Left forelimb (tissue), 1 donor: ENCODE results near the gene DFFA.
"Not testable (repeated sequence)": the region's sequence is repeated elsewhere in the genome, so short reads cannot be mapped to it uniquely, and the experiment has no call there.

Experiments
- DNase-seq: peaks from one replicate; pipeline ENCODE4 v3.0.0-alpha.2; 2018; ENCODE audit warnings: low spot score

DFFA gene

DNA sequence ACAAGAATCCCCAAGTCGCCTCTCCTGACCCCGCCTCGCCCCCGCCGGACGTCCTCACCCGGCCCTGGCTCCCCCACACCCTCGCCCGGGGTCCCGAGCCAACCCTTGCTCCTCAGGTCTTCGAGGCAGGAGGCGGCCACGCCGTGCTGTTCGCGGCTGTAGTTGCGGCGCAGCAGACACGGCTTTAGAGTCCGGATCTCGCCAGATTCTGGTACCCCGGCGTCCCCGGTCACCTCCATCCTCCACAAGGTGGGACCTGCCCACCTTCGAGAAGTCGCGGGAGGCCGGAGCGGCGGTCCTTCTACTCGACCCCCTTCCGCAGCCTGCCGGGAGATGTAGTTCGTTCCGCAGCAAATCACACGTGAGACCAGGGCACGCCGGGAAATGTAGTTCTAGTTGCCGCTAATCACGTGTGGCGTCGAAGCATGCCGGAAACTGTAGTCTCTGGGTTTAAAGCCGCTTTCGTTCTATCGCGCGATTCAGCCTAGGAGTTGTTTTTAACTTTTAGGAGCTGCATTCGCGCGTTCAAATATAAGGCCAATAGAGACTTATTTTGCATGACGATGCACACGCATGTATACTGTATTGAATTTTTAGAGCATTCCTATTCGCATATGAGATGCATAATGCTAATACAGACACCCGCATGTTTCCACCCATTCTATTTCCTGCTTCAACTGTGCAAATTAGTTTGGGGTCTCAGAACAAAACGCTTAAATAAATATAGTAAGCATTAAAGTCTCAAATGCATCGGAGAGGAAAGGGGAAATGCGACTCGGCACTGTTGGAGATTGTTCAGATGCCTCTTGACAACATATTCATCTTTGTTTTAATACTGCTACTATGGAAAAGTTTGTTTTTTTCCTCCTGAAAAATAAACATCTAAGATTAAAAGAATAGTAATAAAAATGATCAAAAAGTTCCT is at the start of gene DFFA:
TSS of gene DFFA (minus strand) at position 310 of the 925 bp plus-strand sequence. CDS start at position 239, 71 bp downstream.
- DNase-seq = peak; percentile 96

DNA sequence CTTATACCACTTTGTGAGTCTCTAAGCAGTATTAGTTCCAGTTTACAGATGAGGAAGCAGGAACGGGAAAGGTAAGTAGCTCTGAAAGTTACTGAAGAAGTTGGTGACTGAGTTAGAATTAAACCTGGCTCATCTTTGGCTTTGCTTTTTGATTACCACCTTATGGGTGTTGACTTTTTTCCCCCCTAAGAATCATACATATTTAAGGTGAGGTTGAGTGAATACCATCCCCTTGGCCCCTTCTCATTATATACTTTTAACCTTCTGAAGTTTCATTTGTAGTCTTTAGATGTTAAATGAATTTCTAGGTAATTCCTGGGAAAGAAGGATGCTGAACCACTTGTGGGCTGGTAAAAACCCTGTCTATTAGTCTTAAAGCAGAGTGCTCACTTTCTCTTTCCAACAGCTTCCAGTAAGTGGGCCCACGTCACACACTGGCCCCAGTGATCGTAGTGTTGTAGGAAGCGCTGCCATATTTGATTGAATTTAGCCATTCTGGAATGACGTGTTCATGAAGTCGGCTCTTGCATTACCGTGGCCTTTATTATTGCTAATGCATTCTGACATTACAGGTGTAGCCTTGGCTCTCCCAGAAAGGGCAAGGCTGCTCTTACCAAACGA is 49.3 kb upstream of the DFFA start:
- DNase-seq = no peak

DNA sequence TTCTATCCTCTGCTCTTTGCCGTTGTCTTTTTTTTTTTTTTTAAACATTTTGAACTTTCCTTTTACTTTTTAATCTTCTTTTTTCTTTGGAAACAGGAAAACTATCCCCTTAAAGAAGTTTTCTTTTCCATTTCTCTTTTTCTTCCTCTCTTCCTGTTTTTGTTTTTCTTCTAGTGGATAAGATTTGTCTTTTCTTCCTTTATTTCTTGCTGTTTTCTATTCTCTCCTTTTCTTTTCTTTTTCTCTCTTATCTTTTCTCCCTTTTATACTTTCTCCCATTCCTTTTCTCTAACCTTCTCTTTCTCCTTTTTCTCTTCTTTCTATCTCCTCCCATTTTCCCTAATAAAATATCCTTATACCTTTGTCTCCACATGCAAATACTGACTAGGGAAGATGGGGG is 48.6 kb upstream of the DFFA start:
- no peak for DNase-seq

DNA sequence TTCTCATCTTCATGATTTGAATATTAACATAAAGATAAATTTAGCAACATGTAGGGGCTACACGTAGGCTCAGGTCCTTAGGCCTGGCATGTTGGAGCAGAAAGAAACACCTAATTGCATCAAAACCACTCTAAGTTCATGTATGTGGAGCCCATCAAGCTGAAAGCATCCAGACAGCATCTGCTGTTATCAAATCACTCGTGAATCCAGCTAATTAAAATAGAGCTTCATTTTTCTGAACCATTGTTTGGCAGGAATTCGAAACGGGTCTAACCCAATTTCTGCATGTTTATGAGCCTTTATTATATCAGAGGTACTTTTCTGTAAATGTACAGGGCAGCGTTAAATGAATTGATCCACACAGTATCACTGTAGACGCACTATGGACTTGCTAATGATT is 48.2 kb upstream of the DFFA start:
- DNase-seq = no peak

- DNase-seq = no peak
Observed at GRCh38 chr1:10519016-10519417, 46.7 kb upstream of the DFFA start.

DNA sequence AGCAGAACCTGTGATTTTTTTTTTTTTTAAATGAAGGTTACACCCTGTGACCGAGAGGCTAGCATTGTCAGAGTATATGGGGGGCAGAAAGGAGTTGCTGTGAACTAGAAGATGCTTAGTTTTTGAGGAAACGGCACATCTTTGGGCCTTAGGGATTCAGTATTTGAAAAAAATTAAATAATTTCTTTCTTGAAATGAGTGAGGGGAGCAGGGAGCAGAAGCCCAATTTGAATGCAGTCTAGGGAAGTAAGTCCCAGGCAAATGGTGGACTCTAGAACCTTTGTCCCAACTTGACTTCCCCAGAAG is 45.3 kb upstream of the DFFA start:
- no peak for DNase-seq

- DNase-seq = peak; percentile 40
Observed at GRCh38 chr1:10516925-10517676, 44.8 kb upstream of the DFFA start.

DNA sequence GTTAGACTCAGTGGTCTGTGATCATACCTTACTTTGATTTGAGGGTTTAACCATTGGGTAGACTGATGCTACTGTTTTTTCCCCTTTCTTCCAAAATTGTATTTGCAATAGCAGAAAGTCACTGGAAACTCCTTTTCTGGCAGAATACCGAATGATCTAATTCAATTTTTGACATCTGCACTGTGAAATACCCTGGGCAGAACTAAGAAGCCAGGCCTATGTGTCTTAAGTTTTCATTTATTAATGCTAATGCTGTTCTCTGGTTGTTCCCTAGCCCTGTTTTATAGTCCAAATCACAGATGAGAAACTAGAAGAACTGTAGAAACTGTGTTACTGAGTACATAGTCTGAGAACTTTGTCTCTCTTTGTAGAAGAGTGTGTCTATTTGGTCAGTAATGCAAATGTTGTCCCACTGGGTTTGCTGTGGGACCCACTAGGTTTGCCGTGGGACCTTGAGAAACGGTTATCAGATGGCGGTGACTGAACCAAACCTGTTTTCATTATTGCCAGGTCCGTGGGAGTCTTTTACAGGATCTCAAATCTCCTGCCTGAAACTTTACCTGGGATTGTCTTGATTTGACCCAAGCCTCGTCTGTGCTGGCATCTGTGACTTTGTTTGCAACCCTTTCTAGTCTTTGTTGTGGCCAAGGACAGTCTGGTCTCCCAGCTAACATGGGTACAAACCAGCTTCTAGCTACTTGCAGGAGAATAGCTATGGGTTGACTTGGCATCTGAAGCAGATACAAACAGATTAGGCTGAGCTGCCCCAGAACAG is 43.8 kb upstream of the DFFA start:
- DNase-seq = no peak

DNA sequence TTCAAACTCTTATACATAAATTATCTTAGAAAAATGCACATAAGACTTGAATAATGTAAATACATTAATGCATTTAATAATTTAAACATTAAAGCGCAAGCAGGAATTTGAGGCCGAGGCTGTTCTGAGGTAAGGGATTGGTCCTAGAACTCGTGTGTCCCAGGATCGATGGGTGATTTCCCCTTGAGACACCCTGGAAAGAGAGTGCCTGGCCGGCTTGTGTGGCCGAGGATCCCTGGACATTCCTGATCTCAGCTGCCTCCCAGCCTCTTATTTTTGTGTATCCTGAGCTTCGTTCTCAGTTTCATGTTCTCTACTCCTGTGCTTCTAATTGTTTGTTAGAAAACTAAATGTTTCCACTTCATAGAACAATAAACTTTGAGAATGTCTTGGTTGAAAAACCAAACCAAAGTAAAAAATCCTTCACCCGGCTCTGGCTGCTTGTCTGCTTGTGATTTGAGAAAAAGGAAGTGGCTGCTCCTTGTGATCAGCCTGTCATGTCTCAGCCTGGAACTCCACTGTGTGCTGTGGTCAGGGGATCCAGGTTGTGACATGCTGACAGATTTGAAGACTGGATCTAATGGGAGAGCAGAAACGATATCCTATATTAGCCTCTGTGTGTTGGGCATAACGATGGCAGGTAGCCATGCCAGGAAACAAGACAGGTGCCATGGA is 43.1 kb upstream of the DFFA start:
- DNase-seq = no peak

- no peak for DNase-seq
Observed at GRCh38 chr1:10514490-10515235, 42.3 kb upstream of the DFFA start.

- no peak for DNase-seq
Observed at GRCh38 chr1:10513199-10513598, 40.9 kb upstream of the DFFA start.

DNA sequence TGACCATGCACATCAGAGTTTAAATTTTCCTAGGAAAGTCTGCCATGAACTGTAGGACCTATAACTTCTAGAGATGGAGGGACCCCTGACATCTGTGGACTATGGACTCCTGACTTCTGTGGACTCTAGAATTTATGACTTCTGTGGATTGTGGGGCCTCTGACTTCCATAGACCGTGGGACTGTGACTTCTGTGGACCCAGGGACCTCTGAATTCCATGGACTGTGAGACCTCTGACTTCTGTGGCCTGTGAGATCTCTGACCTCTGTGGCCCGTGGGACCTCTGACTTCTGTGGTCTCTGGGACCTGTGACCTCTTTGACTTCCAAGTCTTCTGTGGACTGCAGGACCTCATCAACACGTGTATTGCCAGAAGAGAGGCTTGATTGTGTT is 39.2 kb upstream of the DFFA start:
- peak; percentile 11 for DNase-seq

DNA sequence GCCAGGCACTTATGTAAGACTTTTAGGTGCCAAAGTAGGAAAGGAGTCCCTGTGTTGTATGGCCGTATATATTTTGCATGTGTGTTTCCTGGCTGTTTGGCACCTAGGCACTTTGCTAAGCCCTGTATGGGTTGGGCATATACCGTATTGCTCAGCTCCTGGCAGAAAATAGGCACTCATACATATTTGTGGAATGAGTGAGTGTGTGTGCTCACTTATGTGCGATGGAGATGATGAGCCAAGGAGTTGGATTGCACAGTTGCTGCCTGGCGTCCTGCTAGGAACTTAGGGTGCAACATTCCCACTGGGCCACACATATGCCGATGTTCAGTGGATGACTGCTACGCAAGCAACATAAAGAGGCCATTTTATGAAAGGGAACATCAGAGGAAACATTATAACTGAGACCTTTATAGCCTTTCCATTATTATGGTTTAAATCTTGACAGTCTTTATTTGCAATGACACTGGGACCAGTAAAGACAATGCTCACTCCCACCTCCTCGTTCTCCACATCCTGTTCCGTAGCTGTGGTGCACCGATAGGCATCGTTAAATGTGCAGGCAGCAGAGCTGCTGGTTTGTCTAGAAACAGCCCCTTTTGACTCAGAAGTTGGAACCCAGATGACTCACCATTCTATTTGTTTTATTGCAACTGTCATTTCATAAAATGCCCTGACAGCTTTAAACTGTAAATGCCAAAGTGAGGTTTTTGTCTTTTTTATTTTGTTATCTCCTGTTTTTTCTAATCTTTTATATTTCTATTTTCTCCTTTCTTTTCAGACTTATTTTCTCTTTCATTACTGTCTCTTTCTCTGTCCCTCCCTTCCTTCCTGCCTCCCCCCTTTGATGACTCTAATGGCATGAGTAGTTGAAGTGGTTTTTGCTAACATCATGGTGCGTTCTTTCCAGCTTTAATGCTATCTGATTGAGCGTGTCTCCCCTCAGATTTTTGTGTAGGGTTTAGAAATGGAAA is 38.5 kb upstream of the DFFA start:
- DNase-seq = no peak

DNA sequence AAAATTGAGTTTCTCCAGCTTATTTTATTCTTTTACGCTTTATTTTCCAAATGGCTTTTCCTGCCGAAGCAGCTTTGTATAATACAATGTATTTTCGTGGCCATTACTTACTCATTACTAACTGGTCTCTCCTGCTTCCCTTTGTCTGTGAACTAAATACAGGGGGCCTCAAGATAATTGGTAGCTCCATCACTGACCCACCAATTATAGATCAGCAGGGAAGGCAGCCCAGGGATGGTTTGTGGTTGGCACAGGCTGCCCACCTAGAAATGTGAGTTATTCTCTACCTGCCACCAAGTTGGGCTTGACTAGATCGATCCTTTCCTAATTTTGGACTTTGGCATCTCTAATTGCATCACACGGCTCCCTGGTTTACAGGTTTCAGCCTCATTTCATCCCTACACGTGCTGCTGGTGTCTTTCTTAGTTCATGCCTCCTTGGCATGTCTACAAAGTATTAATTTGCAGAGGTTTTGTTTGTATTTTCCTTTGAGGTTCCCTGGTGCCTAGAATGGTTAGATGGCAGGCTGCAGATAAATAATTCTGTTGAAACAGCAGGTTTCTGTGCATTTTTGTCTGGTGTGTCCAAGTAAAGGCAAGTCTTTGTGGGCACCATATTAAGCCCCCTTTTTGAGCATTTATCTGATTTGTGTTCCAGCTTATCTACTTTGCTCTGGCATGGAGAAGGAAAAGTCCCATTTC is 37.6 kb upstream of the DFFA start:
- DNase-seq = no peak

- DNase-seq = no peak
Observed at GRCh38 chr1:10508511-10508951, 36.2 kb upstream of the DFFA start.

DNA sequence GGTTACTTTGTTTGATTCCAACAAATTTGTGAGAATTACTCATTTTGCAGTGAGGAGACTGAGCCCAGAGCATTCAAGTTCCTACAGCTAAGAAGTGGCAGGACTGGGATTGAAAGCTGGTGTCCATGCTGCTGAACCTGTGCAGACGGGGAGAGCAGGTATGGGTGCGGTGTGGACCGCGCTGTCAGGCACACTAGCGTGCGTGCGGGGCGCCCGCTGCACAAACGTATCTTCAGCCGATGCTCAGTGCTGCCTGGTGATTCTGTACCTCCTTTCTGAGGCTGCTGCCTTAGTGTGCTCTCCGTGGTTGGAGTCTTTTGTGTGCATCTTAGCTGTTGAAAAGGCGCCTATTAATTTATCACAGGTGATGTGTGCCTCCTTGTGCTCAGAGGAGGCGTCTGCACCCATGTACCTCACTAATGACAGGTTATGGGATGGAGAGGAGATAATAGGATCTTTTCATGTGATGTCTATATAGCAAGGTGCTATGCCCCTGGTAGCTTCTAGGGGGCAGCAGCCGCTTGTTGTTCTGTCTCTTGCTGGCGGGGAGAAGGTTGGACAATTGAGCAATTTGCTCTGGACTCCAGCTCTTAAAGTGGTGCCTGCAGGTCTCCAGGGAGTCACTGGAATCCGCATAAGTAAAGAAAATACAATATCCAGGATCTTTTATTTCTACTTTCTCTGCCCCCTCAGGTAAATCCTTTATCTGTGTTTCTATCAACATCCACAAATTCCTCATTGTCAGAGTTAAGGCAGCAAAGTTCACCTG is 35.0 kb upstream of the DFFA start:
- no peak for DNase-seq

- DNase-seq = no peak
Observed at GRCh38 chr1:10506677-10507047, 34.3 kb upstream of the DFFA start.

DNA sequence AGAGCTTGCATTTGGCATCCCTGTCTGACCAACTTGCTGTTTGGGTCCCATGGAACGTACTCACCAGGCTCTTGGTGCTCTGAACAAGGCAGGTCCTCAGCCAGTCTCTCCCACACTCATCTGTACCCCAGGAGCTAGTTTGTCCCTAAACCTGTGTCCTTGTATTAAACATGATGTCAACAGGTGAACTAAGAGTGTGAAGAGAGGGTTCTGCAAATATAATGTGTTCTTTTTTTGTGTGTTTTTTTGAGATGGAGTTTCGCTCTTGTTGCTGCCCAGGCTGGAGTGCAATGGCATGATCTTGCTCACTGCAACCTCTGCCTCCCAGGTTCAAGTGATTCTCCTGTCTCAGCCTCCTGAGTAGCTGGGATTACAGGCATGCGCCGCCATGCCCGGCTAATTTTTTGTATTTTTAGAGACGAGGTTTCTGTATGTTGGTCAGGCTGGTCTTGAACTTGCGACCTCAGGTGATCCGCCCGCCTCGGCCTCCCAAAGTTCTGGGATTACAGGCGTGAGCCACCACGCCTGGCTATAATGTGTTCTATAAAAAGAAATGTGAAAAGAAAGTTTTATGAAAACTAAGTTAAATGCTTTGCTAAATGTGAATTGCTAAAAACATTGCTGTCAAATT is 33.8 kb upstream of the DFFA start:
- DNase-seq = not testable (repeated sequence)
